ENCODE results near the gene IFI27. TPM values are rescaled to one million over a fixed set of nuclear protein-coding genes. Genes with fewer than 3 reads are reported as not detected.

Gene IFI27
- total and polyA plus RNA-seq, 9 of the 15 experiments (the other 6 are each of a cell fraction or from before 2014, with no cell fraction given): 0.19 to 3.4 (median 1.4) TPM; not detected in 1

GRCh38 chr14:94125659-94126418 lies 15.3 kb downstream of the IFI27 start (continued):
- no peak for TF ChIP-seq MGA (IDR thresholded peaks at IDR 0.05)
- TF ChIP-seq GTF2F1 (IDR thresholded peaks at IDR 0.05; ENCODE audit: low read depth, low read length): no peak
- TF ChIP-seq ZNF124 (CRISPR knock-in tag; IDR thresholded peaks at IDR 0.05): no peak
- no peak for TF ChIP-seq NFE2 (IDR thresholded peaks at IDR 0.05; ENCODE audit: low read depth)
- TF ChIP-seq THRAP3 (IDR thresholded peaks at IDR 0.05; ENCODE audit: borderline replicate concordance): no peak
- no peak for TF ChIP-seq TFE3 (CRISPR knock-in tag; IDR thresholded peaks at IDR 0.05)
